Ascending aorta (tissue), 2 donors: Measurements from ENCODE around the gene ZNF512. TPM values are rescaled to one million over a fixed set of nuclear protein-coding genes. Genes with fewer than 3 reads are reported as not detected.
A peak's percentile ranks its signal among the peaks of the same experiment; 100 is the strongest.

Experiments used
- DNase-seq, 2 donors: peaks; one replicate each; pipeline ENCODE4 v3.0.0-alpha.2; 2019; ENCODE audit warnings: low spot score in 2 of 2
- H3K27ac ChIP-seq, 2 donors: fragments of 200-600 bp; sonication (generic); one replicate each; pipeline ENCODE4 v1.5.1; 2016 to 2017; ENCODE audit warnings: mild to moderate bottlenecking in 1 of 2
- H3K27me3 ChIP-seq: fragments of 200-600 bp; sonication (generic); one replicate; pipeline ENCODE4 v1.5.1; 2017
- H3K36me3 ChIP-seq, 2 donors: fragments of 200-600 bp; sonication (generic); one replicate each; pipeline ENCODE4 v1.5.1; 2016
- H3K4me1 ChIP-seq, 2 donors: fragments of 200-600 bp; sonication (generic); one replicate each; pipeline ENCODE4 v1.5.1; 2016 to 2017; ENCODE audit warnings: mild to moderate bottlenecking in 1 of 2
- H3K4me3 ChIP-seq, 2 donors: fragments of 200-600 bp; sonication (generic); one replicate each; pipeline ENCODE4 v1.5.1; 2016 to 2017; ENCODE audit warnings: mild to moderate bottlenecking in 1 of 2
- H3K9me3 ChIP-seq, 2 donors: fragments of 200-600 bp; sonication (generic); one replicate each; pipeline ENCODE4 v1.5.1; 2016
- CTCF ChIP-seq, 3 experiments: fragments of 200-600 bp in 2 of 3; fragments of 450-650 bp in 1 of 3; sonication (generic) in 2 of 3; IDR thresholded peaks; one replicate each; pipeline ENCODE4 v1.5.1; 2016 to 2019; ENCODE audit warnings: antibody characterized with exemption in 3 of 3, mild to moderate bottlenecking in 1 of 3, moderate library complexity in 1 of 3
- intact Hi-C: fragments of 100-400 bp; cut with DNase I; formaldehyde crosslinking; loops from one replicate; pipeline ENCODE4 v1.15.1; 2023
- total RNA-seq: library from RNA; depleted of rRNA; stranded (reverse); fragments of >200 nt; gene quantifications from one replicate; pipeline ENCODE4 v1.1.0, GENCODE V29; 2016

Gene ZNF512
- total RNA-seq, 1 donor from 2014 or later, result 64.8 TPM

GRCh38 chr2:27573452-27573851 is 9.4 kb upstream of the ZNF512 start:
- no peak overlapping the region for H3K4me3 ChIP-seq
- DNase-seq, result no peak
- no peaks in the 10 kb centered on the region for H3K27me3 ChIP-seq
- H3K4me1 ChIP-seq, result no peaks in the 10 kb centered on the region
- H3K36me3 ChIP-seq, result no peaks in the 10 kb centered on the region
- no peak overlapping the region for H3K27ac ChIP-seq
- TF ChIP-seq CTCF (IDR thresholded peaks at IDR 0.05), result no peak
- peaks cover 16 to 76% of the 10 kb centered on the region in 2 donors for H3K9me3 ChIP-seq
- intact Hi-C loops, result no loop called here

GRCh38 chr2:27581417-27582128 is 1.3 kb upstream of the ZNF512 start:
- intact Hi-C loops, result loop anchor here (2.0 kb wide), 2 partner anchors 93 to 153 kb away; partner anchors contain the start of genes IFT172 and NRBP1
- TF ChIP-seq CTCF (IDR thresholded peaks at IDR 0.05), result no peak
- Histone ChIP-seq H3K4me3 (no peak overlapping the region), H3K27me3 (no peaks in the 10 kb centered on the region), H3K27ac (peak overlapping the region in 1 of 2 donors; percentile 74), H3K36me3 (no peaks in the 10 kb centered on the region), H3K9me3 (peaks cover 8 to 36% of the 10 kb centered on the region in 2 donors), H3K4me1 (peaks cover 0 to 17% of the 10 kb centered on the region in 2 donors)
- DNase-seq, result no peak

- intact Hi-C loops, result loop anchor here (2.0 kb wide), 2 partner anchors 93 to 153 kb away; partner anchors contain the start of genes IFT172 and NRBP1
- Histone ChIP-seq H3K9me3 (peaks cover 4 to 29% of the 10 kb centered on the region in 2 donors), H3K4me1 (peaks cover 0 to 17% of the 10 kb centered on the region in 2 donors), H3K36me3 (no peaks in the 10 kb centered on the region), H3K27me3 (no peaks in the 10 kb centered on the region), H3K4me3 (peak overlapping the region; percentile 72 to 75), H3K27ac (peak overlapping the region; percentile 61 to 74)
- TF ChIP-seq CTCF (IDR thresholded peaks at IDR 0.05), result no peak
- no peak for DNase-seq
Observed at GRCh38 chr2:27582129-27582694, 630 bp upstream of the ZNF512 start.

GRCh38 chr2:27583390-27583915 is 611 bp downstream of the ZNF512 start:
- Histone ChIP-seq H3K4me3 (peak overlapping the region; percentile 72 to 75), H3K27me3 (no peaks in the 10 kb centered on the region), H3K9me3 (peaks cover 3 to 17% of the 10 kb centered on the region in 2 donors), H3K27ac (peak overlapping the region; percentile 61 to 74), H3K4me1 (peaks cover 0 to 17% of the 10 kb centered on the region in 2 donors), H3K36me3 (no peaks in the 10 kb centered on the region)
- DNase-seq, result no peak
- intact Hi-C loops, result loop anchor here (2.0 kb wide), 2 partner anchors 95 to 155 kb away; partner anchors contain the start of genes IFT172 and NRBP1
- TF ChIP-seq CTCF (IDR thresholded peaks at IDR 0.05), result no peak

GRCh38 chr2:27584597-27584996 is 1.8 kb downstream of the ZNF512 start:
- Histone ChIP-seq H3K36me3 (no peaks in the 10 kb centered on the region), H3K4me3 (no peak overlapping the region), H3K9me3 (peaks cover 0 to 17% of the 10 kb centered on the region in 2 donors), H3K27me3 (no peaks in the 10 kb centered on the region), H3K4me1 (peaks cover 0 to 17% of the 10 kb centered on the region in 2 donors), H3K27ac (no peak overlapping the region)
- intact Hi-C loops, result no loop called here
- TF ChIP-seq CTCF (IDR thresholded peaks at IDR 0.05), result no peak
- DNase-seq, result no peak
